22Rv1 (cell line): Measurements from ENCODE around the gene KIAA1217.
A peak's percentile ranks its signal among the peaks of the same experiment; 100 is the strongest.

ENCODE experiments used
- H3K27ac ChIP-seq: fragments of 450-650 bp; 2 replicates; pipeline ENCODE4 v1.5.1; 2017
- CTCF ChIP-seq: fragments of 450-650 bp; IDR thresholded peaks from 2 replicates; pipeline ENCODE4 v1.5.1; 2017; ENCODE audit warnings: mild to moderate bottlenecking
- ZFX ChIP-seq: fragments of 450-650 bp; IDR thresholded peaks from 2 replicates; pipeline ENCODE4 v1.6.1; 2017; ENCODE audit warnings: antibody characterized with exemption, borderline replicate concordance

The KIAA1217 gene

DNA sequence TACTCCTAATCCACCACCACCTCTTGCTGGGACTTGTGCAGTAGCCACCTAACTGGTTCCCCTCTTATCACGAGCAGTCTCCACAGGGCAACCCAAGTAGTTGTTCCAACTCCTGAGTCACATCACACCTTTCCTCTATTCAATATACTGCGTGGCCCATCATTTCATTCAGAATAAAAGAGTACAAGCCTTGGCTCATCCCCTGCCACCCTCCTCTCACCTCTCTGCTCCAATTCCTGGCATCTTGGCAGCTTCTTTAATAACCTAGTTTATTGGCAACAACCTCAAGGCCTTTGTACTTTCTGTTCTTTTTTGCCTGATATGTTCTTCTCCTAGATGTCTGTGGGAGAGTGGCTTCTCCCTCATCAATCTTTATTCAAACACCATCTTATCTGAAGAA, 199.4 kb downstream of the KIAA1217 start:
- H3K27ac ChIP-seq: no peak overlapping the region
- TF ChIP-seq CTCF (no peak), ZFX (no peak)

GRCh38 chr10:24414597-24414996, 205.7 kb downstream of the KIAA1217 start:
- H3K27ac ChIP-seq: no peak overlapping the region

DNA sequence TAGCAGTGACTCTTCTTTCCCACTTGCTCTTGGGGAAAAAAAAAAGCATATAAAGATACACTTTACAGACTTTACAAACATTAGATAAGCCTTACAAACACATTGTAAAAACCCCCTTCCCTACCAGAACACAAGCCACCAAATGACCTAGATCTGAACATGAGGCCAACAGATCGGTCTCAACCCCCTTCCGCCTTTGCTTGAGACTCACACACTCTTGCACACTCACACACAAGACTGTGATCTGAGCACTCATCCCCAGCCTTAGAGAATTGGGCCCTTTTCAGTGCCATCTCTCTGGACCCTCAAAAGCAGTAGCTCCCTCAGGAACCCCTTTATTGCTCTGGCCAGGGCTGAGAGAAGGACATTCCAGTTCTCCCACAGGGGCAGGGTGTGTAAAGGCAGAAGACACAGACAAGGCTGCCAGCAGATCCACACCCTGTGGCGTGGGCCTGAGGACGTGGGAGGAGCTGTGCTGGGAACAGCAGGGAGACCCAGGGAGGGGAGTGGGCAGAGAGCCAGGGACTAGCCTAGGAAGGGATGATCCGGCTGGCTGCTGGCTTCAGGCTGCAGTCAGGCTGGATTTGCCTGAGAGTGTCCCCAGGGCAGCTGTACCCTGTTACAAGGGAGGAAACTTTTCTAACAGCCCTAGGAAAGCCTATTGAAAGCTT, 206.7 kb downstream of the KIAA1217 start:
- H3K27ac ChIP-seq: no peak overlapping the region
- no peak for TF ChIP-seq CTCF
- no peak for TF ChIP-seq ZFX

More at GRCh38 chr10:24414597-24414996, 205.7 kb downstream of the KIAA1217 start:
- TF ChIP-seq CTCF: no peak
- TF ChIP-seq ZFX: no peak

GRCh38 chr10:24416248-24416647, 207.3 kb downstream of the KIAA1217 start:
- H3K27ac ChIP-seq: no peak overlapping the region
- TF ChIP-seq CTCF (no peak), ZFX (no peak)

DNA sequence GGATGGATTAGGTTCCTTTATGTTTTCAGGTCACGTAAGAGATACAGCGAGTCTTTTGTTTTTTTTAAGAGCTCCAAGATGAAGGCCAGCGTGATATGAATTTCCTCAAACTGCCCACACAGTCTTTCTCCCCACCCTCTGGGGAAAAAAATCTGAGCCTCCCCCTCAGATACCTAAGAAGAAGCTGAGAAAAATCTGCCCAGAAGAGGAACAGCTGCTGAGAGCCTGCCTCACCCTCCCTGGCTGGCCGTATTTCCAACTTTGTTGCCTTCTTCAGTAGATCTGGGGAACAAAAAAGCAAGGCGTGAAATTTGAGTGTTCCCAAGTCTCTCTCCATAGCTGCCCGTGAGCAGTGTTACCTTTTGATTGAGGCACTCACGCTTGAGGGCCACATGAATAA, 208.1 kb downstream of the KIAA1217 start:
- TF ChIP-seq CTCF: no peak
- TF ChIP-seq ZFX: no peak
- H3K27ac ChIP-seq: no peak overlapping the region

- no peak overlapping the region for H3K27ac ChIP-seq
- TF ChIP-seq ZFX: no peak
- TF ChIP-seq CTCF: peak; percentile 32
Observed at GRCh38 chr10:24418532-24418931, 209.6 kb downstream of the KIAA1217 start.

DNA sequence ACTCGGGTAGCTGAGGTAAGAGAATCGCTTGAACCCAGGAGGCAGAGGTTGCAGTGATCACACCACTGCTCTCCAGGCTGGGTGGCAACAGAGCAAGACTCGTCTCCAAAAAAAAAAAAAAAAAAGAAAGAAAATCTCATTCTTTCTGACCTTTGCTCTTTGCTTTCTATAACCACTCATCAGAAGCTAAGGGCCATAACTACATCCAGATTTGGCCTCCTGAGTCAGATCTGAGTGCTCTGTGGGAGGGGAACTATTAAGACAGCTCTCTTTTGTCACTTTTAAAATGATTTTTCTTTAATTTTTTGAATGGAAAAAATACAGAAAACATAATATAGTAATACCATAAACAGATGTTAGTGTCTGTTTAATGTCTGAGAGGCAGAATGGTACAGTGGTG, 210.1 kb downstream of the KIAA1217 start:
- TF ChIP-seq ZFX (no peak), CTCF (no peak)
- no peak overlapping the region for H3K27ac ChIP-seq
